OCI-LY7 (cell line): ENCODE results near the gene AGMAT.

Experiments
- EZH2phosphoT487 ChIP-seq: fragments of 200-600 bp; sonication (generic); IDR thresholded peaks from 2 replicates; pipeline ENCODE4 v1.6.1; 2018; ENCODE audit warnings: low read depth, borderline replicate concordance, mild to moderate bottlenecking, mixed run types, antibody characterized with exemption, low read length, moderate library complexity, mixed read lengths
- TF ChIP-seq, protein P1 (sequence below): fragments of 200-600 bp; sonication (generic); conservative IDR thresholded peaks from 2 replicates; pipeline ENCODE4 v1.5.1; 2014; ENCODE audit warnings: mild to moderate bottlenecking, antibody characterized with exemption, low read length, moderate library complexity, mixed read lengths

DNA sequence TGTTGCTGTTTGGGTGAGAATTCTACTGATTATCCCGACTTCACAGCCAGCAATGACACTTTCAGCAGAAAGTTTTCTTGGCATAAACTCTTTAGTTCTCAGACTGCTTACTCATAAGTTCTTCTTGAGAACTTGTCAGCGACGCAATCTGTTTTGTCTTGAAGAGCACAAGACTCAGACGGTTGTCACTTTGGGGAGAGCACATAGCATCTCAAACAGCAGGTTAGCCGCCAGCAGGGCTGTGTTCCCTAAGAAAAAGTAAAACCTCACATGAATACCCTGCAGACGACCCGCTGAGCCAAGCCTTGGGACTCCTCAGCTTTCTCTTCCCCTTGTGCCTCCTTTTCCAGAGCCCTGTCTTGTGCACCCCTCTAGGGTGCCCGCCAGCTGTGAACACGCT, 11.4 kb downstream of the AGMAT start:
- TF ChIP-seq, protein P1, sequence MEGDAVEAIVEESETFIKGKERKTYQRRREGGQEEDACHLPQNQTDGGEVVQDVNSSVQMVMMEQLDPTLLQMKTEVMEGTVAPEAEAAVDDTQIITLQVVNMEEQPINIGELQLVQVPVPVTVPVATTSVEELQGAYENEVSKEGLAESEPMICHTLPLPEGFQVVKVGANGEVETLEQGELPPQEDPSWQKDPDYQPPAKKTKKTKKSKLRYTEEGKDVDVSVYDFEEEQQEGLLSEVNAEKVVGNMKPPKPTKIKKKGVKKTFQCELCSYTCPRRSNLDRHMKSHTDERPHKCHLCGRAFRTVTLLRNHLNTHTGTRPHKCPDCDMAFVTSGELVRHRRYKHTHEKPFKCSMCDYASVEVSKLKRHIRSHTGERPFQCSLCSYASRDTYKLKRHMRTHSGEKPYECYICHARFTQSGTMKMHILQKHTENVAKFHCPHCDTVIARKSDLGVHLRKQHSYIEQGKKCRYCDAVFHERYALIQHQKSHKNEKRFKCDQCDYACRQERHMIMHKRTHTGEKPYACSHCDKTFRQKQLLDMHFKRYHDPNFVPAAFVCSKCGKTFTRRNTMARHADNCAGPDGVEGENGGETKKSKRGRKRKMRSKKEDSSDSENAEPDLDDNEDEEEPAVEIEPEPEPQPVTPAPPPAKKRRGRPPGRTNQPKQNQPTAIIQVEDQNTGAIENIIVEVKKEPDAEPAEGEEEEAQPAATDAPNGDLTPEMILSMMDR: no peak
- TF ChIP-seq EZH2phosphoT487: no peak
